ENCODE measurements around the gene COX5B.

The COX5B gene

DNA sequence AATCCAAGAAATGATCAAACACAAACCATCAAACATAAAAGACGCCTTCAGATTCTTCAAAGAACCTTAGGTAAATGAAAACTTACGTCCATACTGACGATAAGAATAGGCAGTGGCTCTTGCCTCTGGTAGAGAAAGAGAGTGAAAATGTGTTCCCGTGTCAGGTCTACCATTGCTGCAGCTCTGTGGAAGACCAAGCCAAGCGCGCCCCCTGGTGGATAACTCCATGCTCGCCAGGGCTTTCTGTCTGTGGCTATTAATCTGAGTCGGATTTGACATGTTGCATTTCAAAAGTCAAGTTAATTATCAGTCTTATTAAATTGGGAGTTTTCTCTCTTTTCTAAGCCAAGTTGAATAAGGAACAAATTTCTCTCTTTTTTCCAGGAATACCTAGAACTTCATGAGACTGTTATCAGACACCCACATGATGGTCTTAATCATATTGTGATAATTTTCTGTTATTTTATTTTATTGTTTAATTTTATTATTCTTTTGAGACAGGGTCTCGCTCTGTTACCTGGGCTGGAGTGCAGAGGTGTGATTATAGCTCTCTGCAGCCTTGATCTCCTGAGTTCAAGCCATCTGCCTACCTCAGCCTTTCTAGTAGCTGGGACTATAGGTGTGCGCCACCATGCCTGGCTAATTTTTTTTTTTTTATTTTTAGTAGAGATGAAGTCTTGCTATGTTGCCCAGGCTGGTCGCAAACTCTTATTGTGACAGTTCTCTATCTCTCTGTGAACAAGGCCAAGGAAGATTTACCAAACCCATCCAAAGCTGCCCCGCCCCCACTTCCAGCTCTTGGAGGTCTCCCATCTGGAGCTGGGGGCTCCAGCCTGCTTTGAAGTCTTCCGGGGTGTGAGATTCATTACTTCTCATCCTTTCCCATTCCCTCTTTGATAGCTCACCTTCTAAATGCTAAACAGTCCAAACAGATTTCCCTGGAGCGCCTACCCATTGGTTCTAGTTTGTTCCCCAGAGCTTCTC, 51.7 kb downstream of the COX5B start:
- DNase-seq (ENCODE audit: low read depth in 1 of 2, low spot score in 1 of 2): peak; percentile 36 to 81
- in situ Hi-C loops (cut with HindIII; ENCODE audit: low pct_unique_long_range_greater_than_20kb, low sequenced_read_pairs): no loop called here
- no peak for TF ChIP-seq JUND (IDR thresholded peaks at IDR 0.05; ENCODE audit: low read depth)
